SJSA1 (cell line): ENCODE data around the gene DDA1. TPM values are rescaled to one million over a fixed set of nuclear protein-coding genes. Genes with fewer than 3 reads are reported as not detected.

Source experiments
- DNase-seq, 2 experiments: peaks; one replicate each; pipeline ENCODE4 v3.0.0-alpha.2; 2015 to 2020; ENCODE audit warnings: low spot score in 2 of 2, low read depth in 1 of 2
- H3K27ac ChIP-seq: fragments of 250-450 bp; sonication (Bioruptor Pico); 2 replicates; pipeline ENCODE4 v1.5.1; 2020; ENCODE audit warnings: mild to moderate bottlenecking, moderate library complexity
- H3K27me3 ChIP-seq: fragments of 250-450 bp; sonication (Bioruptor Pico); replicated peaks from 2 replicates; pipeline ENCODE4 v1.5.1; 2020; ENCODE audit warnings: mild to moderate bottlenecking, moderate library complexity
- H3K36me3 ChIP-seq: fragments of 250-450 bp; sonication (Bioruptor Pico); 2 replicates; pipeline ENCODE4 v1.5.1; 2020; ENCODE audit warnings: mild to moderate bottlenecking
- H3K4me1 ChIP-seq: fragments of 250-450 bp; sonication (Bioruptor Pico); replicated peaks from 2 replicates; pipeline ENCODE4 v1.6.1; 2021; ENCODE audit warnings: mild to moderate bottlenecking
- H3K4me3 ChIP-seq: fragments of 250-450 bp; sonication (Bioruptor Pico); 2 replicates; pipeline ENCODE4 v1.5.1; 2020; ENCODE audit warnings: mild to moderate bottlenecking
- H3K9me3 ChIP-seq: fragments of 250-450 bp; sonication (Bioruptor Pico); replicated peaks from 2 replicates; pipeline ENCODE4 v1.5.1; 2020; ENCODE audit warnings: mild to moderate bottlenecking
- total RNA-seq: library from RNA; depleted of rRNA; stranded (reverse); fragments of >200 nt; shearing (Covaris generic); gene quantifications from 2 replicates; pipeline ENCODE4 v1.2.3, GENCODE V29; 2014

The DDA1 gene
- total RNA-seq, 1 experiment from 2014 or later = 107 TPM

- Histone ChIP-seq H3K27me3 (no peaks in the 10 kb centered on the region), H3K4me1 (peaks cover 20% of the 10 kb centered on the region), H3K27ac (no peak overlapping the region), H3K36me3 (peaks cover 37% of the 10 kb centered on the region), H3K4me3 (no peak overlapping the region), H3K9me3 (no peaks in the 10 kb centered on the region; the same call in 1 of the 2 replicates)
- DNase-seq = no peak
These were observed 15.8 kb downstream of the DDA1 start for GRCh38 chr19:17325133-17325532.

DNA sequence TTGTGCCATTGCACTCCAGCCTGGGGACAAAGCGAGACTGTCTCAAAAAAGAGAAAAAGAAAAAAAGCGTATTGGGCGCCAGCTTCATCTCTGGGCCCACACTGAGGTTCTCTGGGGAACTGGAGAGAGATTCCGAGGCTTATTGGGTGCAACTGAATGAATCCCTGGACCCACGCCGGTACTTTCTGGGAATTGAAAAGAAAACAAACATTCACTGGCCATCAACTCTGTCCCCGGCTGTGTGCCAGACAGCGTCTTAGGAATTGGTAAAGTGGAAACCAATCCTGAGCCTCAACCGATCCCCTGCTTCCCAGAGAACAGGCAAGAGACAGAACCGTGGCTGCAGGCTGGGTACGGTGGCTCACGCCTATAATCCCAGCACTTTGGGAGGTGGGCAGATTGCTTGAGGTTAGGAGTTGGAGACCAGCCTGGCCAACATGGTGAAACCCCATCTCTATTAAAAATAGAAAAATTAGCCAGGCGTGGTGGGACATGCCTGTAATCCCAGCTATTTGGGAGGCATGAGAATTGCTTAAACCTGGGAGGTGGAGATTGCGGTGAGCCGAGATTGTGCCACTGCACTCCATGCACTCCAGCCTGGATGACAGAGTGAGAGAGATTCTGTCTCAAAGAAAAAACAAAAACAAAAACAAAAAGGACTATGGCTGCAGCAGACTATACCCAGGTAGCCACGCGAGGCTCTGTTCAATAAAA lies 16.7 kb downstream of the DDA1 start:
- no peak for DNase-seq
- no peak overlapping the region for H3K27ac ChIP-seq
- H3K27me3 ChIP-seq = no peaks in the 10 kb centered on the region
- peaks cover 28% of the 10 kb centered on the region for H3K36me3 ChIP-seq
- peaks cover 20% of the 10 kb centered on the region for H3K4me1 ChIP-seq
- H3K9me3 ChIP-seq = no peaks in the 10 kb centered on the region; the same call in 1 of the 2 replicates
- H3K4me3 ChIP-seq = no peak overlapping the region

DNA sequence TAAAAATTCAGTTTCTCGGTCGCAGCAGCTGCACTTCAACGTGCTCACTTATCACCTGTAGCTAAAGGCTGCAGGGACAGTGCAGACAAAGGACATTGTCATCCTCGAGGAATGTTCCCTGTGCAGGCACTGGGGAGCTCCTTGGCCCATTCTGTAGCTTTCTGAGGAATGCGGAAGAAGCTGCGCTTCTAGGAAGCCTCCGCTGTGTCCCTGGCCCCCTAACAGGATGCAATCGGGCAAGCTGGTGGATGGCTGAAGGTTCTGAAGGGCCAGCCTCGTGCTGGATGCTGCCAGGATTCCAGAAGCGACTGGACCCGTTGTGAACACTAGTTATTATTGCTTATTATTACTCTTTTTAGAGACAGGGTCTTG lies 17.2 kb downstream of the DDA1 start:
- no peak for DNase-seq
- H3K36me3 ChIP-seq = peaks cover 22% of the 10 kb centered on the region
- H3K27ac ChIP-seq = no peak overlapping the region
- H3K9me3 ChIP-seq = no peaks in the 10 kb centered on the region; the same call in 1 of the 2 replicates
- no peaks in the 10 kb centered on the region for H3K27me3 ChIP-seq
- no peak overlapping the region for H3K4me3 ChIP-seq
- H3K4me1 ChIP-seq = peaks cover 20% of the 10 kb centered on the region

GRCh38 chr19:17327068-17327653 lies 17.8 kb downstream of the DDA1 start:
- H3K4me3 ChIP-seq = no peak overlapping the region
- no peaks in the 10 kb centered on the region for H3K27me3 ChIP-seq
- no peak overlapping the region for H3K27ac ChIP-seq
- no peak for DNase-seq
- H3K36me3 ChIP-seq = peaks cover 17% of the 10 kb centered on the region
- H3K9me3 ChIP-seq = no peaks in the 10 kb centered on the region; the same call in 1 of the 2 replicates
- H3K4me1 ChIP-seq = peaks cover 20% of the 10 kb centered on the region

- no peak for DNase-seq
- no peak overlapping the region for H3K27ac ChIP-seq
- H3K4me1 ChIP-seq = peaks cover 20% of the 10 kb centered on the region
- no peak overlapping the region for H3K4me3 ChIP-seq
- H3K36me3 ChIP-seq = peaks cover 15% of the 10 kb centered on the region
- no peaks in the 10 kb centered on the region for H3K27me3 ChIP-seq
- H3K9me3 ChIP-seq = no peaks in the 10 kb centered on the region; the same call in 1 of the 2 replicates
These were observed 18.5 kb downstream of the DDA1 start for GRCh38 chr19:17327654-17328516.

DNA sequence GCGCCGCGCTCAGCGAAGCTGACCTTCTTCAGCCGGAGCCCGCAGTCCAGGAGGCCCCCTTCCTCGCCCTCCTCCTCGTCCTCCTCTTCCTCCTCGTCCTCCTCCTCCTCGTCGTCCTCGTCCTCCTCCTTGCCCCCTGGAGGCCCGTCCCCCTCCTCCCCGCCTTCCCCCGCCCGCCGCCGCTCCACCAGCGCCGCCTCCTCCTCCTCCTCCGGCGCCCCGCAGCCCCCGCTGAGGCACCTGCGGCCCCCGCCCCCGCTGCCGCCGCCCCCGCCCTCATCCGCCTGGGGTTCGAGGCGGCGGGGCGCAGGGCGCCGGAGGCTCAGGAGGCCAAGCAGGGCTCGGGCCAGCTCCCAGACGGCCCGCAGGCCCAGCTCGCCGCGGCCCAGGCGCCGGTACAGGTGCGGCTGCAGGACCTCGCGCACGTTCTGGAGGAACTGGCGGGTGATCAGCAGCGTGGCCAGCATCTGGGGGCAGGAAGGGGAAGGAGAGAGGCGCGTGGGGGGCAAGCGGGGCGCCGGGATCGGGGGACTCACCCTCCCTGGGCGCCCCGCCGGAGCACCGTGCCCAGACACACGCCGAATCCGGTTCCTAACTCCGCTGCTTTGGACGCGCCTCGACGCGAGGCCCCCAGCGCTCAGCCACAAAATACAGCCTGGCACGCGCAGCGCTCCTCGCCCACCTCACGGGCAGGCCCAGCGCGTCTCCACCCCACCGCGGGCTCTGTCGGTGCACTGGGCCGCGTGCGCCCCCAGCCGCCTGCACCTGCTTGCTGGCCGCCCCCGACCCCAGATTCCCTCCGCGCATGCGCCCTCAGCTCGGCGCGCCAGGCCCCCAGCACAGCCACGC lies 19.4 kb downstream of the DDA1 start:
- Histone ChIP-seq H3K36me3 (peaks cover 17% of the 10 kb centered on the region), H3K27ac (no peak overlapping the region), H3K9me3 (no peaks in the 10 kb centered on the region; the same call in 1 of the 2 replicates), H3K4me1 (peaks cover 21% of the 10 kb centered on the region), H3K4me3 (no peak overlapping the region), H3K27me3 (no peaks in the 10 kb centered on the region)
- DNase-seq = no peak

GRCh38 chr19:17329366-17330261 lies 20.3 kb downstream of the DDA1 start:
- Histone ChIP-seq H3K9me3 (no peaks in the 10 kb centered on the region; the same call in 1 of the 2 replicates), H3K27me3 (no peaks in the 10 kb centered on the region), H3K36me3 (peaks cover 17% of the 10 kb centered on the region), H3K4me3 (no peak overlapping the region), H3K4me1 (peaks cover 29% of the 10 kb centered on the region), H3K27ac (no peak overlapping the region)
- no peak for DNase-seq

DNA sequence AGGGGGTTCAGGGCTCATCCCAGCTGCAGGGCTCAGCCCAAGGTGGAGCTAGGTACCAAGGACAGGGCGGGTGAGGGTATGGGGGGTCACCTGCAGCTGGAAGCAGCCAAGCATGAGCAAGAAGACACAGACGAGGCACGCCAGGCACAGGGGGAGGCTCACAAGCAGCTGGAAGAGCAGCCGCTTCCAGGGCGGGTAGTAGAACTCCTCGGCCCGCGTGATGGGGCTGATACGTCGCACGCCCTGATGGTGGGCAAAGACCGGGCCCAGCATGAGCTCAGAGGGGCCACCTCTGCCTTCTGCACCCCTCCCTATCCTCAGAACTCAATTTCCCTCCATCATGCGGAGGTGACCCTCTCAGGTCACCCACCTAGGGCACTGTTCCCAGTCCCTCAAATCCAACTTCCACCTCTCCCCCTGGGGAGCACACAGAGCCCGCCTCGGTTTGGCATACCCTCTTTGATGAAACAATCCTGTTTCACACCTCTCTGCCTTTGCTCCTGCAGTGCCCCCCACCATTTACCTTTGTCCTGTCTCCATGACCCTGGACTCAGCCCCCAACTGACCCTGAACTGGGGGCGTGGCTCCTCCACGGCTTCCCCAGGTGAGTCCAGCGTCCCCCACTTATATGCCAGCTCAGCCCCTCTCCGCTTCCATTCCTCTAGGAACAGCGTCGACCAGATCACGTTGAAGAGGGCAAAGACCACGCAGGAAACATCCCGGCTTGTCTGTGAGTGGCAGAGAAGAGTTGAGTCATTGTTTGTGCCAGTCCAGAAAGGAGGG lies 21.1 kb downstream of the DDA1 start:
- H3K4me3 ChIP-seq = no peak overlapping the region
- peaks cover 11% of the 10 kb centered on the region; the same call in 1 of the 2 replicates for H3K36me3 ChIP-seq
- no peak for DNase-seq
- no peaks in the 10 kb centered on the region; the same call in 1 of the 2 replicates for H3K9me3 ChIP-seq
- peaks cover 31% of the 10 kb centered on the region for H3K4me1 ChIP-seq
- H3K27me3 ChIP-seq = no peaks in the 10 kb centered on the region
- H3K27ac ChIP-seq = no peak overlapping the region

GRCh38 chr19:17331045-17331558 lies 21.7 kb downstream of the DDA1 start:
- H3K9me3 ChIP-seq = no peaks in the 10 kb centered on the region; the same call in 1 of the 2 replicates
- H3K4me1 ChIP-seq = peaks cover 24% of the 10 kb centered on the region
- H3K4me3 ChIP-seq = no peak overlapping the region
- peaks cover 11% of the 10 kb centered on the region; the same call in 1 of the 2 replicates for H3K36me3 ChIP-seq
- no peak for DNase-seq
- no peak overlapping the region for H3K27ac ChIP-seq
- H3K27me3 ChIP-seq = no peaks in the 10 kb centered on the region

DNA sequence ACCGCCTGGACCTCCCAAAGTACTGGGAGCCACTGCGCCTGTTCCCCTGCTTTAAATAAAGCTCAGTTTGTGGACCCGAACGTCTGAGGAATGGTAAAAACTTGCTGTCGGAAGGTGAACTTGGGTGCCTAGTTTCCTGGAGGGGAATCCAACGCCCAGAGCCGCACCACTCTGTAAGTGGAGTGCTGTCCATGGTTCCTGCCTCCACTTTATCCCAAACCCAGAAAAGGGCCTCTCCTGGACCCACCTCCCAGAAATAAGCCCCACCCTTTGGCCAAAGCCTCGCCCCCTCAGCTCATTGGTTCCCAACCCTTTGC lies 23.0 kb downstream of the DDA1 start:
- Histone ChIP-seq H3K9me3 (no peaks in the 10 kb centered on the region; the same call in 1 of the 2 replicates), H3K4me1 (peaks cover 18% of the 10 kb centered on the region), H3K36me3 (peaks cover 9% of the 10 kb centered on the region; the same call in 1 of the 2 replicates), H3K4me3 (no peak overlapping the region), H3K27me3 (no peaks in the 10 kb centered on the region), H3K27ac (no peak overlapping the region)
- DNase-seq = no peak

- H3K27me3 ChIP-seq = no peaks in the 10 kb centered on the region
- H3K27ac ChIP-seq = no peak overlapping the region
- peaks cover 23% of the 10 kb centered on the region for H3K4me1 ChIP-seq
- peaks cover 8% of the 10 kb centered on the region; the same call in 1 of the 2 replicates for H3K36me3 ChIP-seq
- no peaks in the 10 kb centered on the region for H3K9me3 ChIP-seq
- no peak overlapping the region for H3K4me3 ChIP-seq
- DNase-seq = peak; percentile 39 to 59
These were observed 23.6 kb downstream of the DDA1 start for GRCh38 chr19:17332677-17333581.
